CD8-positive, alpha-beta memory T cell (primary cell): Measurements from ENCODE around the gene INAFM2. TPM values are rescaled to one million over a fixed set of nuclear protein-coding genes. Genes with fewer than 3 reads are reported as not detected.

Experiments used
- CTCF ChIA-PET: fragments of 350-600 bp; sonication (Branson Sonifier 250); formaldehyde crosslinking; loops from one replicate; lab custom pipeline; 2021; ENCODE audit warnings: antibody characterized with exemption; lab: Charles Lee
- POLR2A ChIA-PET: fragments of 350-600 bp; sonication (Branson Sonifier 250); formaldehyde crosslinking; loops from one replicate; lab custom pipeline; 2021; ENCODE audit warnings: antibody characterized with exemption; lab: Charles Lee
- DNase-seq, 5 donors: peaks; one replicate each; pipeline versions ENCODE4 v3.0.0 to v3.0.0-alpha.2; 2020 to 2022; ENCODE audit warnings: mixed read lengths in 1 of 5
- H3K27ac ChIP-seq: one replicate; pipeline ENCODE4 v1.7.0; 2013; ENCODE audit warnings: low read depth, mild to moderate bottlenecking, low read length, moderate library complexity
- H3K27me3 ChIP-seq: 2 replicates; pipeline ENCODE4 v1.7.0; 2013; ENCODE audit warnings: low read length, mild to moderate bottlenecking; ENCODE audit not compliant: insufficient read depth, poor library complexity, severe bottlenecking
- H3K36me3 ChIP-seq: 2 replicates; pipeline ENCODE4 v1.7.0; 2013; ENCODE audit warnings: mild to moderate bottlenecking, low read length, moderate library complexity; ENCODE audit not compliant: insufficient read depth
- H3K4me1 ChIP-seq: 2 replicates; pipeline ENCODE4 v1.7.0; 2013; ENCODE audit warnings: mild to moderate bottlenecking, low read length, moderate library complexity; ENCODE audit not compliant: insufficient read depth
- H3K4me3 ChIP-seq: 2 replicates; pipeline ENCODE4 v1.7.0; 2013; ENCODE audit warnings: mild to moderate bottlenecking, low read length
- H3K9me3 ChIP-seq: 2 replicates; pipeline ENCODE4 v1.7.0; 2013; ENCODE audit warnings: mild to moderate bottlenecking, low read length
- H3K27ac Mint-ChIP-seq, 8 donors: one replicate each; pipeline ENCODE4 v1.8.0; 2020 to 2021; ENCODE audit warnings: mixed read lengths in 8 of 8, mild to moderate bottlenecking in 6 of 8, inconsistent platforms in 3 of 8, moderate library complexity in 3 of 8
- H3K27me3 Mint-ChIP-seq, 2 donors: one replicate each; pipeline ENCODE4 v1.8.0; 2020 to 2021; ENCODE audit warnings: mixed read lengths in 2 of 2, mild to moderate bottlenecking in 1 of 2, moderate library complexity in 1 of 2
- H3K36me3 Mint-ChIP-seq, 3 donors: one replicate each; pipeline ENCODE4 v1.8.0; 2020 to 2021; ENCODE audit warnings: mixed read lengths in 3 of 3, inconsistent platforms in 1 of 3, mild to moderate bottlenecking in 1 of 3
- H3K4me1 Mint-ChIP-seq, 3 donors: one replicate each; pipeline ENCODE4 v1.8.0; 2020 to 2021; ENCODE audit warnings: mixed read lengths in 3 of 3, inconsistent platforms in 1 of 3, mild to moderate bottlenecking in 1 of 3
- H3K4me3 Mint-ChIP-seq, 7 donors: one replicate each; pipeline ENCODE4 v1.8.0; 2020 to 2021; ENCODE audit warnings: mixed read lengths in 7 of 7, mild to moderate bottlenecking in 6 of 7, moderate library complexity in 4 of 7, inconsistent platforms in 2 of 7
- H3K9me3 Mint-ChIP-seq, 5 donors: one replicate each; pipeline ENCODE4 v1.8.0; 2020 to 2022; ENCODE audit warnings: mixed read lengths in 5 of 5, mild to moderate bottlenecking in 3 of 5, moderate library complexity in 2 of 5, inconsistent platforms in 1 of 5
- polyA plus RNA-seq: library from polyadenylated mRNA; unstranded; fragments of 300-500 nt; fragmentation: Illumina TruSeq; gene quantifications from one replicate; pipeline ENCODE4 v1.2.3, GENCODE V29; 2021
- total RNA-seq, 2 experiments: library from RNA; stranded (reverse); gene quantifications; one replicate each; pipeline ENCODE4 v1.2.3, GENCODE V29; 2021

The INAFM2 gene
- total and polyA plus RNA-seq, 3 experiments from 2014 or later: 2.7 to 15.3 (median 13.5) TPM

DNA sequence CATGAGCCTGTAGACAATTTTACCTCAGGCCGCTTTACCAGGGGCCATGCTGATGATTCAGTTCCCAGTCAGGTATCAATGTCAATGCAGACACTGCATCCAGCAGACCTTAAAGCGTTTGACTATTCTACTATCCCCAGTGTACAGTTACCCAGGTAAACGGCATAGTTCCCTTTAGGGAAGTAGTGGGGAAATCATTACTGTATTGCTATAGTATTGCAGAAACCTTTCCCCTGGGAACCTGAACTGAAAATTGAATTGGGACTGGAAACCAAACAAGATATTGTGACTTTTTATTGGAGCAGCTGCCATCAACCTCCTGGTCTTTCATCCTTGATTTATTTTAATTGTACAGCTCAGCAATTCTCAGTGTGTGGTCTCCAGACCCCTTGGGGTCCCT lies 6.6 kb upstream of the INAFM2 start:
- Histone ChIP-seq H3K27me3 (no peaks in the 10 kb centered on the region), H3K4me3 (no peak overlapping the region), H3K9me3 (no peaks in the 10 kb centered on the region), H3K4me1 (peaks cover 29% of the 10 kb centered on the region), H3K36me3 (no peaks in the 10 kb centered on the region), H3K27ac (no peak overlapping the region)
- Mint-ChIP-seq H3K9me3 (no peaks in the 10 kb centered on the region), H3K27ac (peak overlapping the region in 1 of 8 donors; percentile 58), H3K36me3 (no peaks in the 10 kb centered on the region), H3K4me1 (peaks cover 20 to 41% (median 30%) of the 10 kb centered on the region in 3 donors), H3K4me3 (peak overlapping the region in 1 of 7 donors; percentile 43), H3K27me3 (peaks cover 0 to 3% of the 10 kb centered on the region in 2 donors)
- DNase-seq: no peak
- ChIA-PET POLR2A (interaction anchor here (0.5 to 1.5 kb wide), 2 partner anchors 10 to 119 kb away, joined by 5 to 6 read pairs; no protein-coding TSS in a partner anchor), CTCF (interaction anchor here (7.7 to 12.0 kb wide), 3 partner anchors 7 to 42 kb away, joined by 121 to 258 read pairs (median 189); partner anchors contain the start of genes CCDC9B and PLCB2)

- no peaks in the 10 kb centered on the region for H3K27me3 ChIP-seq
- peaks cover 29% of the 10 kb centered on the region for H3K4me1 ChIP-seq
- DNase-seq: no peak
- Mint-ChIP-seq H3K36me3 (no peaks in the 10 kb centered on the region), H3K4me1 (peaks cover 24 to 43% (median 27%) of the 10 kb centered on the region in 3 donors), H3K27ac (no peak overlapping the region), H3K9me3 (no peaks in the 10 kb centered on the region), H3K4me3 (no peak overlapping the region), H3K27me3 (peaks cover 0 to 3% of the 10 kb centered on the region in 2 donors)
- ChIA-PET POLR2A (no interaction called here), CTCF (interaction anchor here (1.0 to 12.0 kb wide), 4 partner anchors 8 to 107 kb away, joined by 4 to 189 read pairs (median 62); partner anchors contain the start of genes CCDC9B and PLCB2)
- H3K4me3 ChIP-seq: no peak overlapping the region
- no peaks in the 10 kb centered on the region for H3K9me3 ChIP-seq
- H3K27ac ChIP-seq: no peak overlapping the region
- H3K36me3 ChIP-seq: no peaks in the 10 kb centered on the region
Measured at GRCh38 chr15:40317580-40317979, 5.9 kb upstream of the INAFM2 start.

DNA sequence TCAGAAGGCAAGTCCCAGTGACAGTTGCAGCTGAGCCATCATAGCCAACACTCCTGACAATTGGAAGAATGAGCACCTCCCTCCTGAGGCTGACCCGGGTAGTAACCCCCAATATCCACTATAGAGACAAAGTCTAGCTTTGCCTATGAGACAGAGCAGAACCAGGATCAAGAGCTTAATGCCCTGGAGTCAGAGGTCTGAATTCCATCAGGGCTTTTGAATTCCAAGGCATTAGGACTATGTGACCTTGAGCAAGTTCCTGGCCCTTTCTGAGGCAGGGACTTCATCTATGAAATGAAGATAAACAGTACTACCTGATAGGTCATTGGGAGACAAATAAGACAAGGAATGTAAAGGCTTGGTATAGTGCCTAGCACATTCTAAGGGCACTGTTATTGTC lies 3.1 kb upstream of the INAFM2 start:
- Mint-ChIP-seq H3K27me3 (peaks cover 0 to 3% of the 10 kb centered on the region in 2 donors), H3K9me3 (no peaks in the 10 kb centered on the region), H3K4me1 (peaks cover 19 to 35% (median 23%) of the 10 kb centered on the region in 3 donors), H3K36me3 (no peaks in the 10 kb centered on the region), H3K4me3 (peak overlapping the region in 1 of 7 donors; percentile 72), H3K27ac (no peak overlapping the region)
- H3K27ac ChIP-seq: no peak overlapping the region
- no peak for DNase-seq
- no peaks in the 10 kb centered on the region for H3K36me3 ChIP-seq
- no peaks in the 10 kb centered on the region for H3K27me3 ChIP-seq
- POLR2A ChIA-PET: interaction anchor here (1.0 kb wide), 1 partner anchor 13 kb away, joined by 3 read pairs; the partner anchor contains the start of gene PLCB2
- H3K4me3 ChIP-seq: no peak overlapping the region
- H3K9me3 ChIP-seq: no peaks in the 10 kb centered on the region
- H3K4me1 ChIP-seq: peaks cover 21% of the 10 kb centered on the region
- CTCF ChIA-PET: interaction anchor here (1.0 to 7.7 kb wide), 13 partner anchors 8 to 102 kb away, joined by 3 to 121 read pairs (median 6); partner anchors contain the start of genes ANKRD63, CCDC9B, IVD and PLCB2

DNA sequence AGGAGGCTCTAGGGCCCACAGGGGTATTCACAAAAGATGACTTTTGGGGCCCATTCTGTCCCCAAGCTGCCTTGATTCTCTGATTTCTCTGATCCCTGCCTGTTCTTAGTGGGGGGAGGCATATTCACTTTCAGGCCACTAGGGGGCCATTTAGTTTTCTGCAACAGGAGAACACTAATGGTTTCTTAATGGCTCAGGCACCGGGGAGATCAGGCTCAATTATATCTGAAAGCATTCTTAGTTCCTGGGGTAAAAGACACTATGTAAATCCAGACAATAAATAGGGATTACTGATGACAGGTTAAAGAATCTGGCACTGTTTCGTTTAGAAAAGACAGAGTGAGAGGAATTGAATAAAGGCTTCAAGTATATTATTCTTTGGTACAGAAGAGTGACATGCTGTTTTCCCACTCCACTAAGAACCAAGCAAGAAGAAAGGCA lies 2.5 kb upstream of the INAFM2 start:
- H3K27ac Mint-ChIP-seq: peak overlapping the region in 6 of 8 donors; percentile 1 to 86 (median 58)

DNA sequence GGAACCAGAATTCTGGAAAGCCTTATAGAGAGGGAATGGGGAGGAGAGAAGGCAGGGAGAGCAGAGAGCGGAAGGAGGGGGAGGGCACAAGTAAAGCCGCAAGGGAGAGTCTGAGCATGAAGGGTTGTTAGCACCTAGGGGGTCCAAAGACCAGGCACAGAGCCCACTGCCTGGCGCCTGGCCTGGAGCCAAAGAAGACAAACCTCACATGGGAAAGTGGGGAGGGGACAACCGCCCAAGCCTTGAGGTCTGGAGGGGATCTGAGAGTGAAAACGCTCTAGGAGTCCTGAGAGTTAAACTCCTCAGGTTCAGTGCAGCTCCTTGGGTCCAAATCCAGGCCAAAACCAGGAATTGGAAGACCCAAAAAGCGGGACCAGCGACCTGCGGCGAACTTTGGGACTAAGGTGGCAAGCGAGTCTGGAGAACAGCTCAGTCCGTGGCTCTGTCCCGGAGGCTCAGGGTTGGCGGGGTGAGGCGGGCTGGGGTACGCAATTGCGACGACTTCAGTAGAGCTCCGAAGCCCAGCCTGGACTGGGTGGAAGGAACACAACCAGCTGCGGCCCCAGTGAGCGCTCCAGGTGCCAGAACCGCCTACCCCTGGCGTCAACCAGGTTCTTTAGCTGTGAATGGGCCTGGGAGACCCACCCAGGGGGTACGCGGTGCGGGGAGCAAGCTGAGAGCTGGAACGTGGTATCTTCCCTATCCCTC lies 807 bp upstream of the INAFM2 start:
- peak overlapping the region; percentile 64 to 87 (median 80) for H3K4me3 Mint-ChIP-seq
- H3K4me1 Mint-ChIP-seq: peaks cover 22 to 42% (median 29%) of the 10 kb centered on the region in 3 donors
- H3K36me3 ChIP-seq: no peaks in the 10 kb centered on the region
- H3K4me1 ChIP-seq: peaks cover 23% of the 10 kb centered on the region
- no peak overlapping the region for H3K27ac ChIP-seq
- H3K27me3 Mint-ChIP-seq: peaks cover 0 to 3% of the 10 kb centered on the region in 2 donors
- H3K36me3 Mint-ChIP-seq: no peaks in the 10 kb centered on the region
- no peaks in the 10 kb centered on the region for H3K27me3 ChIP-seq
- H3K4me3 ChIP-seq: peak overlapping the region; percentile 40
- no peaks in the 10 kb centered on the region for H3K9me3 ChIP-seq
- DNase-seq: peak in 1 of 5 donors; percentile 8
- no peaks in the 10 kb centered on the region for H3K9me3 Mint-ChIP-seq
- CTCF ChIA-PET: interaction anchor here (0.7 to 7.7 kb wide), 24 partner anchors 9 to 218 kb away, joined by 3 to 121 read pairs (median 5); partner anchors contain the start of genes ANKRD63, CCDC9B and PLCB2
- H3K27ac Mint-ChIP-seq: peak overlapping the region in 7 of 8 donors; percentile 14 to 96 (median 64)
- POLR2A ChIA-PET: interaction anchor here (0.6 to 2.3 kb wide), 9 partner anchors 9 to 215 kb away, joined by 3 to 20 read pairs (median 3); partner anchors contain the start of genes ANKRD63, BMF and PLCB2

More for the DNA sequence above, 2.5 kb upstream of the INAFM2 start:
- POLR2A ChIA-PET: interaction anchor here (1.1 kb wide), 1 partner anchor 17 kb away, joined by 8 read pairs; no protein-coding TSS in a partner anchor
- peak in 4 of 5 donors; percentile 37 to 70 (median 67) for DNase-seq
- Mint-ChIP-seq H3K4me3 (peak overlapping the region in 4 of 7 donors; percentile 11 to 78 (median 22)), H3K36me3 (no peaks in the 10 kb centered on the region), H3K4me1 (peaks cover 22 to 34% (median 26%) of the 10 kb centered on the region in 3 donors), H3K27me3 (peaks cover 0 to 3% of the 10 kb centered on the region in 2 donors), H3K9me3 (no peaks in the 10 kb centered on the region)
- CTCF ChIA-PET: interaction anchor here (0.9 to 7.7 kb wide), 16 partner anchors 11 to 101 kb away, joined by 3 to 121 read pairs (median 6); partner anchors contain the start of genes ANKRD63, CCDC9B, DISP2 and IVD
- no peaks in the 10 kb centered on the region for H3K36me3 ChIP-seq
- H3K4me1 ChIP-seq: peaks cover 23% of the 10 kb centered on the region
- H3K4me3 ChIP-seq: no peak overlapping the region
- H3K9me3 ChIP-seq: no peaks in the 10 kb centered on the region
- no peaks in the 10 kb centered on the region for H3K27me3 ChIP-seq
- no peak overlapping the region for H3K27ac ChIP-seq

- Histone ChIP-seq H3K4me1 (peaks cover 23% of the 10 kb centered on the region), H3K4me3 (peak overlapping the region; percentile 26), H3K9me3 (no peaks in the 10 kb centered on the region), H3K27ac (peak overlapping the region; percentile 39), H3K27me3 (no peaks in the 10 kb centered on the region), H3K36me3 (no peaks in the 10 kb centered on the region)
- Mint-ChIP-seq H3K4me1 (peaks cover 22 to 42% (median 29%) of the 10 kb centered on the region in 3 donors), H3K27ac (peak overlapping the region in 5 of 8 donors; percentile 21 to 81 (median 57)), H3K4me3 (peak overlapping the region; percentile 79 to 90 (median 85)), H3K27me3 (peaks cover 0 to 3% of the 10 kb centered on the region in 2 donors), H3K9me3 (no peaks in the 10 kb centered on the region), H3K36me3 (no peaks in the 10 kb centered on the region)
- peak in 2 of 5 donors; percentile 32 to 54 for DNase-seq
- ChIA-PET CTCF (interaction anchor here (0.9 to 9.4 kb wide), 9 partner anchors 9 to 45 kb away, joined by 3 to 90 read pairs (median 8); partner anchors contain the start of genes CCDC9B and PLCB2), POLR2A (interaction anchor here (0.8 to 2.3 kb wide), 3 partner anchors 11 to 16 kb away, joined by 3 to 20 read pairs (median 7); partner anchors contain the start of gene PLCB2)
Measured at GRCh38 chr15:40323953-40324937, 753 bp downstream of the INAFM2 start.
